Umbilical cord (tissue), 2 donors: ENCODE measurements around the gene IGFBP7. TPM values are rescaled to one million over a fixed set of nuclear protein-coding genes. Genes with fewer than 3 reads are reported as not detected.

Experiments
- DNase-seq: peaks from one replicate; pipeline ENCODE4 v3.0.0-alpha.2; 2015; ENCODE audit warnings: low spot score
- total RNA-seq: library from RNA; depleted of rRNA; stranded (reverse); fragments of >200 nt; gene quantifications from one replicate; pipeline ENCODE4 v1.2.3, GENCODE V29; 2014; ENCODE audit warnings: low replicate concordance; ENCODE audit not compliant: insufficient read depth

Gene IGFBP7
- total RNA-seq: 999 TPM

- peak; percentile 62 for DNase-seq
Observed at GRCh38 chr4:57109847-57110639, at the start of gene IGFBP7. TSS of gene IGFBP7 (minus strand) at chr4:57110385. CDS start at chr4:57110351, 34 bp downstream.

GRCh38 chr4:57159866-57160265, 49.7 kb upstream of the IGFBP7 start:
- no peak for DNase-seq

- no peak for DNase-seq
Observed at GRCh38 chr4:57158762-57159161, 48.6 kb upstream of the IGFBP7 start.

- DNase-seq: no peak
Observed at GRCh38 chr4:57158221-57158620, 48.0 kb upstream of the IGFBP7 start.

GRCh38 chr4:57157596-57158137, 47.5 kb upstream of the IGFBP7 start:
- DNase-seq: no peak

DNA sequence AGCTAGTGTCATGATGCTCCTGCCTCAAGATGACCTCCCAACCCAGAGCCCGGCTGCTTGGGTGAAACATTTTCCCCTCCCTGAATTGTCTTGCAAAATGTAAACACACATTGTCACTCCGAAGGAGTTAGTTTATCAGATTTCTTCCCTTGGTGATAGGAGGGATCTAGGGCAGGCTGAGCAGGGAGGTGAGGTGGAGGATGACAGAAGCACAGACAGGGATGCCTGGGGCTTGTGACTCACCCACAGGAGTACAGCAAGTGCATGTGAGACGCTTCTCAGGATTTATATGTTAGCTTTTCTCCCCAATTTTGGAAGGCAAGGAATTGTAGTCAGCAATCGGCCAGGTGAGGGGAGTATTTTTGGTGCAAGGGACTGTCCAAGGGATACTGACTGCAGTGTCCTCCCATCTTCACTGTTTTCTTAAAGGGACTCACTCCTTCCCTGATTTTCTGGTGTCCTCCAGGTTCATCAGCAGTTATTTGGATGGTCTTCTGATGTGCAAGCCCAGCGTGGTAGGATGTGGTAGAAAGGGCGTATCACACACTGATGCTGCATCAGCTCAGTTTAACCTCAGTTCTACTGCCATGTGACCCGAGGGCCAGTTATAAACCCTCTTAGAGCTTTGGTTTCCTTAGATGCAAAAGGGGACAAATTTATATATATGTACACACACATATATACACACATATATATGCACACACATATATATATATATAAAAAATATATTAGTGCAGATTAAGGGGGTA, 46.2 kb upstream of the IGFBP7 start:
- no peak for DNase-seq

GRCh38 chr4:57154926-57155325, 44.7 kb upstream of the IGFBP7 start:
- DNase-seq: no peak

DNA sequence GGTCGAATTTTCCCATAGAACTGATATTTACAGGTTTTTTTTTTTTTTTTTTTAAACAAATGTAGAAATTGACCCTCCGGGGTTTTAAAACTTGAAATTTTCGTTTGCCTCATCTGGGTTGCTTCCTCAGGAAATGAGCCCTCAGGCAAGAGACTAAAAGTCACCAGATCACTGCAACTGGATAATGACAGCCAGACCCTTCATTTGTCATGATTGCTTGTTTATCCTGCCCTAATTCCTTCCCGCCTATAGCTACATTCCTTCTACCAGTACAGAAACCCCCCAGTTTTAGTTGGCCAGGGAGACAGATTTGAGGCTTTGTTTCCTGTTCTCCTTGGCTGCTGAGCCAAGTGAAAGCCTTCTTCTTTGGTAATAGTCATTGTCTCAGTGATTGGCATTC, 44.0 kb upstream of the IGFBP7 start:
- no peak for DNase-seq

DNA sequence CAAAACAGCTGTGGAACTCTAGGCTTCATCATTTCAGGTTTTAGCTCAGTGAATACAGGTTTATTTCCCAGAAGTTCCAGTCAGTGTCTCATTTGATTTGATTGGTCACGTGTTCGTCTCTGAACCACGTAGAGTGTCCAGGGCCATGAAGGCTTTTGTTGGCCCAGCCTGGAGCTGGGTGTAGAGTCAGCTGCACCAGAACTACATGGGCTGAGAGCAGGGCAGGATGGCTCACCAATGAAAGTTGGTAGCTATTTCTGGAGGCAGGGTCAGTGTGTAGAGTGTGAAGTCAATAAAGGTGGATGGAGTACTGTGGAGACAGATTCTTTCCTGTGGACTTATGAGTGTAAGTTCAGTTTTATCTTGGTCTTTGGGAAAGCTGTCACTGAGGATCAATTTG, 43.0 kb upstream of the IGFBP7 start:
- DNase-seq: no peak

GRCh38 chr4:57151481-57151880, 41.3 kb upstream of the IGFBP7 start:
- no peak for DNase-seq

DNA sequence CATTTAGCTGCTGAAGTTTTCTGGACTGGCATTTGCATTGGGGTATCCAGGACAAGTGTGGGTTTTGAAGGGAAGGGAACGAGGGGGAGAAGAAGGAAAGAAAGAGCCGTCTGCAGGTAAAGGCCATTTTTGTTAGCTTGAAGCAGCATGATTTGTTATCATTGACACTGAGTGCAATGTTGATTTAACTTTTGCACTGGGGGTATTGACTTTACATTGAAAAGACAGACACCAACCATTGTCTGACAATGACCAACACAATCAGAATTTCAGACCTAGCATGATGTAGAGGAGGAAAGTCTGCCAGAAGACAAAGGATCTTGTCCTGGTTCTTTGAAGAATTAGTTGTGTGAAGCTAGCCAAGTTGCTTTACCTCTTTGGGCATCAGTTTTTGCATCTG, 39.6 kb upstream of the IGFBP7 start:
- DNase-seq: no peak

- no peak for DNase-seq
Observed at GRCh38 chr4:57148831-57149505, 38.8 kb upstream of the IGFBP7 start.

GRCh38 chr4:57148177-57148576, 38.0 kb upstream of the IGFBP7 start:
- DNase-seq: no peak

GRCh38 chr4:57147335-57148060, 37.3 kb upstream of the IGFBP7 start:
- DNase-seq: no peak

- no peak for DNase-seq
Observed at GRCh38 chr4:57146444-57146843, 36.3 kb upstream of the IGFBP7 start.

GRCh38 chr4:57144466-57144865, 34.3 kb upstream of the IGFBP7 start:
- no peak for DNase-seq

DNA sequence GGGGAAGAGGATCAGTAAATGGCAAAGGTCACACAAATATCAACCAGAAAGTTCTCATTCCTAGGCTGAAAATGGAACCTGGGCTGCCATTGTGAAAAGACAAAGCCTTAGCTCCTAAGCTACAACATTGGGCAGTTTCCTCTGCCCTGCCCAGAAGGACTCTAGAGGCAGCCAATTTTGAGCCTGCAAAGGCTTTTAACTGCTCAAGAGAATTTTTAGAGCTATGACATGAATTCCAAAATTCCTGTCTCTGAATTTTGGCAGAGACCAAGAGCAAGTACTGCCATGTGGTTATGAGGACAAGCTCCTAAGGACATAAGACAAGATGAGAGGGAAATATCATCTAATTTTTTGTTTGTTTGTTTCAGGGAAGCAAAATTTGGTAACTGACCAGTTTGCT, 29.6 kb upstream of the IGFBP7 start:
- DNase-seq: no peak

DNA sequence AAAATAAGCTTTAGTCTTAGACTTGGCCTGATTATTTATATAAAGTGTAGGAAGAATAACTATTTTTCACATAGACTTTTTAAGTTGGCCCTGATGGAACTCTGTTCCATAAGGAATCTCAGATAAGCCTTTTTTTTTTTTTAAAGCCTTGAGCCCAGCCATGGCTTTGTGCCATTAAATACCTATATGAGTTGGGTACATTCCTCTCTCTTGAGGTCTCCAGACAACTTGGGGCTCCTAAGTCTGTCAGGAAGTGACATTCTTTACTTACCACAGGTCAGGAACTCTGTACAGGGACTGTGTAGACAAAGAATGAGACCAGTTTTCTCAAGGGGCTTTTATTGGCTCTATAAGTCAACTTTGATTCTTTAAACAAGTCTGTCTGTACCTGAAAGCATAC, 27.1 kb upstream of the IGFBP7 start:
- DNase-seq: no peak

- no peak for DNase-seq
Observed at GRCh38 chr4:57136281-57136680, 26.1 kb upstream of the IGFBP7 start.

- peak; percentile 50 for DNase-seq
Observed at GRCh38 chr4:57132743-57133137, 22.6 kb upstream of the IGFBP7 start.
